Measurements from ENCODE around the gene LYPD6B.
A peak's percentile ranks its signal among the peaks of the same experiment; 100 is the strongest.

Gene LYPD6B

GRCh38 chr2:149047118-149047517 is 8.6 kb downstream of the LYPD6B start:
- DNase-seq, result no peak

DNA sequence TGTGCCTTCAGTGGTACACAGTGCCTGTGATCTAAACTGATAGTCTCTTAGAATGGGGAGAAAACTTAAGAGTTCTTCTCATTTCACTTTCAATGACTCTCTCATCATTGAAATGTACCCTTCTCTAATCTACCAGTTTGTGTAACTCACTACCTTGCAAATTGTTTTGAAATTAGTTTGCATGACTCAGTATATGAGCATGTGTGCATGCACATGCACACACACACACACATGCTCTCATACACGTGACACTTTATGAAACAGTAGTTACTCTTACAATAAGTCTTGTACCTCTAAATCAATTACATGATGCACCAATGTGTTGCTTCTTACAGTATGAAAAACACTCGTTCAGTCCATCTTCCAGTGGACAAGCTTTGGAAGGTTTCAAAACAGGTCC is 10.6 kb downstream of the LYPD6B start:
- no peak for DNase-seq

DNA sequence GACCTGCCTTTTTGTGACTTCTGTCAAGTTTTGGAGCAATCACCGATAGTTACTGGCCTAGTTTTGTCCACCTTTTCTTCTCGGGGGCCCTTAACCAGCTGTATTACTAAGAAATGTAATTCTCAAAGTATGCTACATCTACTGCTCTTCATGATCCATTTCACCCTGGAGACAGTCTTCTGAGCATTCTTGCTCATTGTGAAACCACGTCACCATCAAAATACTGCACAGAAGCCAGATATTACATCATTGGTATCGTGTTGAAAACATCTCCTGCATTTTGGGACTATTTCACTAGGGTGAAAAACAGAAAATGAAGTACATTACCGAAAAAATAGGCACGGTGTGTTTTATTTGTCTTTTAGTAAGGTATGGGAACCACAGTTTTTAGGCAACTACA is 11.7 kb downstream of the LYPD6B start:
- DNase-seq, result no peak

GRCh38 chr2:149055751-149056150 is 17.3 kb downstream of the LYPD6B start:
- no peak for DNase-seq

GRCh38 chr2:149056541-149057255 is 18.2 kb downstream of the LYPD6B start:
- no peak for DNase-seq

- DNase-seq, result no peak
These were observed 18.9 kb downstream of the LYPD6B start for GRCh38 chr2:149057401-149057800.

GRCh38 chr2:149058936-149059335 is 20.4 kb downstream of the LYPD6B start:
- no peak for DNase-seq

DNA sequence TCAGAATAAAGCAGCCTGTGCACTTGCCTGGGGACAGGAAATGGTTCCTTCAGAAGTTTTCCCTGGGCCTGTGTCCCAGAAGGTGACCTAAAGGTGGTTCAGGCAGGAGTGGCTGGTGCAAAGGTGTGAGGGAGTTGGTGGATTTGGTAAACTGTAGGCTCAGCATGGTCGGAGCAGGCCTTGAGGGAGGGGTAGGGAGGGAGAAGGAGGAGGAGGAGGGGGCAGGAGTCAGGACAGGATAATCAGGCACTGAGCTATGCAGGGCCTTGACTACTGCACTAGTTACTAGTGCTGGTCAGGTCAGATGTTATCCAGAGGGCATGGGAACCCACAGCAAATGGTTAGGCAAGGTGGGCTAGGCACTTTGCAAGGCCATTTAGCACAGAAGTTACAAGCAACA is 21.3 kb downstream of the LYPD6B start:
- DNase-seq, result no peak

DNA sequence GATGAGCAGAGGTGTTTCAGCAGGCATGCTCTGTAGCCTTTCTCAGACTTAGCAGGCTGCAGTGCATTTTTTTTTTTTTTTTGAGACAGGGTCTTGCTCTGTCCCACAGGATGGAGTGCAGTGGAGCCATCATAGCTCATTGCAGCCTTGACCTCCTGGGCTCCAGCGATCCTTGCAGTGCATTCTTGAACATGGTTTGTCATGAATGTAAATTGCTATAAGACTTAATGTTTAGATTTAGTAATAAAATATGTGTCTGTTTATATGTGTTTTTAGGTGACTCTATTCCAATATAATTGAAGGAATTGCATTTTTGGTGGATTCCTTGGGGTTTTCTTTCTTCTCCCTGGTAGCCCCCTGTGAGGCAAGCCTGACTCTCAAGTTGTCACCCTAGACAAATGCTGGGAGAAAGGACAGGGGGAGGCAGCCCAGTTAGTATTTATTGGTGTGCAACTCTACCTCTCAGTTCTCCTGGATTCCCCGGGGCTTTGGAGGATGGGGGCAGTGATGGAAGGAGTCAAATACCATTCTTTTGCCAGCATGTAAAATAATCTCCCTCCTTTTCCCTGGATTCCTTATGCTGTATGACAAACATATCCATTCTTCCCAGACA is 22.7 kb downstream of the LYPD6B start:
- DNase-seq, result no peak

DNA sequence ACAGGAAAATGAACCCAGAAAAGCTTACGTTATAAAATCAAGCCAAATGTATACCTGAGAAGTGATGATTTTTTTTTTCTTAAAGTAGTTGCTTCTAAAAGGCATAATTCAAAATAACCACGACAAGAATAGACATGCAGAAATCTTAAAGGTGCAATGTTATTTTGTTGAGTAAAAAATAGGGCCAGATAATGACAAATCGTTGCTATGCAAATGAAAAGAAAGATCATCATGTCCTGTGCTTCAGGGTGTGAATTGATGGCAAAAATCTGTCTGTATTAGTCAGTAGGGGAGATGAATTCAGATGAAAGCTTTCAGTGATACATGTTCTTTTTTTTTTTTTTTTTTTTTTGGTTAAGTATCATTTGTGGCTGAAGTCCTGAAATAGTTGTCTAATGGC is 24.0 kb downstream of the LYPD6B start:
- no peak for DNase-seq

GRCh38 chr2:149063177-149063576 is 24.7 kb downstream of the LYPD6B start:
- DNase-seq, result no peak

GRCh38 chr2:149064365-149064841 is 25.9 kb downstream of the LYPD6B start:
- DNase-seq, result no peak

DNA sequence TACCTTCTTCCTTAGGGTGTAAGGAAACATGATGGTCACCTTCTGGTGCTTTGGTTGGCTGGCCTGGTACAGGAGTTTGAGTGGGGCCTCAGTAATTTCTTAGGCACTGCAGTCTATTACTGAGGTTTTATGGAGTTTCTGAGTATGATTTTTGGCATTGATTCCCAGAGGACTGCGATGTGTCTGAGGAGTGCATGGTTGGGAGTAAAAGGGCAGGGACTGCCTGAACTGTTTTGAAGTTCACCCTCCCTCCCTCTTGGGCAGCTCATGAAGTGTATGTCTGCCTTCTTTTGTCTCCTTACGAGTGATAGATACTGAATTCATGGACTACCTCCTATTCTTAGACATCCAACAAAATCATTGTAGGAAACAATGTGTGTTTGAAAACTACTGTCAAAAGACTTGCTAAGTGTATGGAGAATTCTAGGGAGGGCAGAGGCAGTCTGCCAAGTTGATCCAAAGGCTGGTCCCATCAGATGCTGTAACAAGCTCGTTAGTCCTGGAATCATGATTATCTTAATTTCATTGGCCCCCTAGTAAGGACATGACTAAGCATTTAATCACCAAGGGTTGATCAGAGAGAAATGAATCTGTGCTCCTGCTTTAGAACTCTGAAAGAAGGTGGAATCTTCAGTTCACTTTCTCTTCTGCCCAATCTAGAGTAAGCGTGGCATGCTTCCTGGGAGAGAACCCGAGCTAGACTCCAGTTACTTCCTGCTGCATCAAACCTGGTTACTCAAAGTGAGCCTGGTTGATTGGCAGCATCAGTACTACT is 26.5 kb downstream of the LYPD6B start:
- DNase-seq, result no peak

- no peak for DNase-seq
These were observed 29.9 kb downstream of the LYPD6B start for GRCh38 chr2:149068225-149068995.

DNA sequence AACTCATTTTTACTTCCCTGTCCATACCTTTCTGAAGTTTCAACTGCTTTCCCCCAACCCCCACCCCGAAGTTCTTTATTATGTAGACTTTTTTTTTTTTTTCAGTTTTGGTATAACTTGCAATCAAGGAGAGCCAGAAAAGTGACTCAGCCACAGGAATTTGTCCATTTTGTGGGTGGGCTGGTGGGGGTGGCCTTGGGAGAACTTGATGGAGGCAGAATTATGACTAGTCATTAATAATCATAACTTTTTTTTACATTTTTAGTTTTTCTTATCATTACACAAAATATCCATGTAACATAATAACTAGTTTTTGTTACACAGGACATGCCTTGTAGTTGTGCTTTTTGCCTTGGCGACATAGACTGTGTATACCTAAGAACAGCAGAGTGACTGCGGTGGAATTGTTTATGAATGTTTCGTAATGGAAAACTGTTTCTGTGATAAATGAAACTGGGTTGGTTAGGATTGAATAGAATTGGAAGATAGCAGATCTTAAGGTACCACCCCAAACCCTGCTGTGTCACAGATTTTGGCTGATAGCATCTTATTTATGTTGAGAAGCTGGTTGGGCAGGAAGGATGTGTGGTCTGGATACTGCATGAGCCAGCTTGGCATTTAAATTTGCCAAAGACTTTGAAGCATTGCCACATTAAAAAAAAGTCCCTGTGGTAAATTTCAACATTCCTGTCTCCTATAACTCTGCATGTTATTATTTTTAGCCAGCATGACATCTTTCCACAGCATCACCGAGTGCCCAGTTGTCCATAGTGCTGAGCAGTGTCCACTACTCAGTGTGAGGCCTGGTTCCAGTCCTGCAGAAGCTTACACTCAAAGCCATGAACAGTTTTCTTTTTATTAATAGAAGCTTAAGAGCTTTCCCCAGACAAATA is 30.7 kb downstream of the LYPD6B start:
- peak; percentile 18 for DNase-seq

GRCh38 chr2:149070681-149071320 is 32.3 kb downstream of the LYPD6B start:
- DNase-seq, result no peak

DNA sequence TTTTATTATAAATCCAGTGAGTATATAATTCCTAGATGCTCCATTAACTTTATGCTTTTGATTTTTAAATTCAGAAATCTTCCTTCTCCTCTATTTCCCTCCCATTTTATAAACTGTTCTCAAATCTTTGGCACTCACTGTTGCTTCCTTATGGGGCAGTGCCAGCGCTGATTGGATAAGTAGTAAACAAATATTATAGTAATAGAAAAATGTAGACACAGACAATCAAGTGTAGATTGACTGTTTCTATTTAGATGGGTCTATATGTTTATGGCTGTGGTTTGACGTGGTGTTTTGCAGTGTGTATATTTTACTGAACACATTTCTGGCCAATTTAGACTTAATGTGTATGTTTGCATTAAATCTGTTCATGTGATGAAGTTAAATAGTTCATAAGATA is 36.6 kb downstream of the LYPD6B start:
- no peak for DNase-seq

GRCh38 chr2:149075853-149076252 is 37.4 kb downstream of the LYPD6B start:
- no peak for DNase-seq

DNA sequence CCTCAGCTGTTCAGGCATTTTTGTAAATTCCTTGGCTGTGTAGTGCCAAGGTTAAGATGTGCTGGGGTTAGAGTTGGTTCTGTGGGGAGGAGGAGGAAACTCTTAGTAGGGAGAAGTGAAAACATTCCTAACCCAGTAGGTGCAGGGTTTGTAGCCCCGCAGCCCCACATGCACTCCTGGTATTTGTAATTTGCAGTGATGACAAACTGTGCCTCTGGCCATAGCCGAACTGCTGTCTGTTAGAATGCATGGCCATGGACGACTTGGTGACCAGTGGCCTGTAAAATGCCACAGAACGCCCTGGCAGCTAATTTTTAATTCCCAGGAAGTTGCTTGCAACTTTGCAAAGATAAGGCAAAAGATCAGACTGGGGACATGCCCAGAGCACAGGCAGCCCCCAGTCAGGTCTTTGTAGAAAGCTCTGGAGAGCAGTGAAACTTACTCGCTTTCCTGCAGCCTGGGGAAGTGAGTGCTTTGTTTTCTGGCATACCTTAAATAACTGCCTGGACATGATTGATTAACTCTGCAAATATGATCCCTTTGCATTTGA is 38.4 kb downstream of the LYPD6B start:
- DNase-seq, result no peak

GRCh38 chr2:149077861-149078260 is 39.4 kb downstream of the LYPD6B start:
- no peak for DNase-seq

DNA sequence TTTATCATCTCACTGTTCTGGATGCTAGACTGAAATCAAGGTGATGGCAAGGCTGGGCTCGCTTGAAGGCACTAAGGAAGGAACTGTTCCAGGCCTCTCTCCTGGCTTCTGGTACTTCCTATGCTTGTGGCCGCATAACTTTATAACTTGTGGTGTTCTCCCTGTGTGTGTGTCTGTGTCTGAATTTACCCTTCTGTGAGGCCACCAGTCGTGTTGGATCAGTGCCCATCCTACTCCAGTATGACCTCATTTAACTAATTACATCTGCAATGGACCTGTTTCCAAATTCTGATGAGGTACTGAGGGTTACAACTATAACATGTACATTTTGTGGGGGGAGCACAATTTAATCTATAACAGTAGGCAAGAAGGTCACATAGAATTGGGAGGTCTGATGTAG is 41.6 kb downstream of the LYPD6B start:
- no peak for DNase-seq

Data from hematopoietic multipotent progenitor cell treated with erythropoietin and hydrocortisone succinate and interleukin-3 and kit ligand, for 8 days (in vitro differentiated cells).